SK-N-SH (cell line): ENCODE measurements around the gene FRAS1. TPM values are rescaled to one million over a fixed set of nuclear protein-coding genes. Genes with fewer than 3 reads are reported as not detected.

Experiments
- CTCF ChIA-PET: fragments of 300-600, 350-600 bp; formaldehyde crosslinking; extraction: SDS; loops from one replicate; lab custom pipeline; 2021; lab: Yijun Ruan, JAX
- POLR2A ChIA-PET: fragments of 350-600 bp; sonication (Branson Sonifier 250); formaldehyde crosslinking; extraction: SDS; loops from one replicate; lab custom pipeline; 2020; ENCODE audit warnings: antibody characterized with exemption, inconsistent platforms; lab: Yijun Ruan, JAX
- DNase-seq: peaks from one replicate; pipeline ENCODE4 v3.0.0; 2012
- H2AFZ ChIP-seq: fragments of 200-600 bp; sonication (generic); 2 replicates; pipeline ENCODE4 v1.8.1; 2016; ENCODE audit warnings: antibody characterized with exemption, mild to moderate bottlenecking, low read depth
- H3F3A ChIP-seq: fragments of 200-600 bp; sonication (generic); replicated peaks from 2 replicates; pipeline ENCODE3; 2016; ENCODE audit warnings: antibody characterized with exemption, mild to moderate bottlenecking; ENCODE audit not compliant: insufficient read depth
- H3K27ac ChIP-seq, 2 experiments: fragments of 200-500 bp in 1 of 2; fragments of 200-600 bp in 1 of 2; sonication (Bioruptor generic) in 1 of 2; sonication (generic), shearing (Covaris generic) in 1 of 2; 2 replicates each; pipeline versions ENCODE4 v1.5.1 to v1.6.1; 2014 to 2016; ENCODE audit warnings: low read depth in 2 of 2, inconsistent platforms in 1 of 2, low read length in 1 of 2, mild to moderate bottlenecking in 1 of 2, mixed read lengths in 1 of 2
- H3K27me3 ChIP-seq: fragments of 200-600 bp; sonication (generic), shearing (Covaris generic); 2 replicates; pipeline ENCODE4 v1.6.1; 2016; ENCODE audit warnings: mixed run types; ENCODE audit not compliant: insufficient read depth
- H3K36me3 ChIP-seq, 2 experiments: fragments of 200-500 bp in 1 of 2; fragments of 200-600 bp in 1 of 2; sonication (Bioruptor generic) in 1 of 2; sonication (generic) in 1 of 2; replicated peaks in 1 of 2; 2 replicates each; pipeline versions ENCODE3 to v1.5.1; 2014 to 2016; ENCODE audit warnings: low read length in 1 of 2, mild to moderate bottlenecking in 1 of 2; ENCODE audit not compliant: insufficient read depth in 2 of 2, control insufficient read depth in 1 of 2
- H3K4me1 ChIP-seq, 2 experiments: fragments of 200-500 bp in 1 of 2; fragments of 200-600 bp in 1 of 2; sonication (Bioruptor generic) in 1 of 2; sonication (generic), shearing (Covaris generic) in 1 of 2; 2 replicates each; pipeline versions ENCODE4 v1.5.1 to v1.6.1; 2014 to 2016; ENCODE audit warnings: low read depth in 1 of 2, low read length in 1 of 2, mixed run types in 1 of 2; ENCODE audit not compliant: insufficient read depth in 2 of 2, control insufficient read depth in 1 of 2
- H3K4me2 ChIP-seq: fragments of 200-600 bp; sonication (generic), shearing (Covaris generic); 2 replicates; pipeline ENCODE4 v1.6.1; 2017; ENCODE audit warnings: mixed run types
- H3K4me3 ChIP-seq, 2 experiments: fragments of 200-500 bp in 1 of 2; fragments of 200-600 bp in 1 of 2; sonication (Bioruptor generic) in 1 of 2; sonication (generic), shearing (Covaris generic) in 1 of 2; 2 replicates each; pipeline versions ENCODE4 v1.5.1 to v1.8.1; 2014 to 2016; ENCODE audit warnings: low read depth in 2 of 2, inconsistent platforms in 1 of 2, low read length in 1 of 2, mild to moderate bottlenecking in 1 of 2, mixed read lengths in 1 of 2, moderate library complexity in 1 of 2
- H3K79me2 ChIP-seq: fragments of 200-600 bp; sonication (generic); 2 replicates; pipeline ENCODE4 v1.8.1; 2017; ENCODE audit warnings: mild to moderate bottlenecking; ENCODE audit not compliant: insufficient read depth
- H3K9ac ChIP-seq: fragments of 200-600 bp; sonication (generic); 2 replicates; pipeline ENCODE4 v1.6.1; 2017; ENCODE audit warnings: mixed run types
- H3K9me2 ChIP-seq: fragments of 200-600 bp; sonication (generic); 2 replicates; pipeline ENCODE4 v1.6.1; 2017; ENCODE audit warnings: mixed run types
- H3K9me3 ChIP-seq: fragments of 200-600 bp; sonication (generic); 2 replicates; pipeline ENCODE4 v1.6.1; 2017; ENCODE audit warnings: mixed run types, mild to moderate bottlenecking, moderate library complexity
- H4K20me1 ChIP-seq: fragments of 200-600 bp; sonication (generic); 2 replicates; pipeline ENCODE4 v1.6.1; 2017; ENCODE audit warnings: mild to moderate bottlenecking, mixed run types; ENCODE audit not compliant: insufficient read depth
- CHD2 ChIP-seq: fragments of 150-350 bp; IDR thresholded peaks from 2 replicates; pipeline ENCODE4 v1.6.1; 2018; ENCODE audit warnings: low read length; ENCODE audit not compliant: partially characterized antibody
- ELF1 ChIP-seq: IDR thresholded peaks from 2 replicates; pipeline ENCODE4 v1.4.0; 2012
- EZH2phosphoT487 ChIP-seq: fragments of 200-600 bp; sonication (generic); IDR thresholded peaks from 2 replicates; pipeline ENCODE4 v1.6.1; 2017; ENCODE audit warnings: low read depth, mixed run types, mild to moderate bottlenecking, antibody characterized with exemption, moderate library complexity, borderline replicate concordance
- FOXJ3 ChIP-seq: sonication (generic); formaldehyde crosslinking; IDR thresholded peaks from 2 replicates; pipeline ENCODE4 v1.5.1; 2020; ENCODE audit warnings: mild to moderate bottlenecking, missing genetic modification reagents
- FOXM1 ChIP-seq: IDR thresholded peaks from 2 replicates; pipeline ENCODE4 v1.4.0; 2012; ENCODE audit warnings: low read depth, mild to moderate bottlenecking
- MEF2A ChIP-seq: IDR thresholded peaks from 2 replicates; pipeline ENCODE4 v1.4.0; 2012; ENCODE audit warnings: low read depth, borderline replicate concordance
- NRF1 ChIP-seq: IDR thresholded peaks from 2 replicates; pipeline ENCODE4 v1.6.1; 2012; ENCODE audit warnings: low read depth, mild to moderate bottlenecking, low read length
- POLR2AphosphoS5 ChIP-seq: IDR thresholded peaks from 2 replicates; pipeline ENCODE4 v1.6.1; 2012; ENCODE audit warnings: low read depth, low read length
- RCOR1 ChIP-seq: fragments of 150-350 bp; IDR thresholded peaks from 2 replicates; pipeline ENCODE4 v1.6.1; 2017; ENCODE audit warnings: antibody characterized with exemption, low read length
- RFX5 ChIP-seq: IDR thresholded peaks from 2 replicates; pipeline ENCODE4 v1.6.1; 2012; ENCODE audit warnings: mild to moderate bottlenecking, improper control_type of control experiment, low read length
- SMC3 ChIP-seq: IDR thresholded peaks from 2 replicates; pipeline ENCODE4 v1.6.1; 2012; ENCODE audit warnings: low read depth, low read length, improper control_type of control experiment
- TAF1 ChIP-seq: IDR thresholded peaks from 2 replicates; pipeline ENCODE4 v1.6.1; 2012; ENCODE audit warnings: low read depth, mild to moderate bottlenecking, low read length, moderate library complexity, borderline replicate concordance
- TEAD4 ChIP-seq: IDR thresholded peaks from 2 replicates; pipeline ENCODE4 v1.4.0; 2012; ENCODE audit warnings: mild to moderate bottlenecking, borderline replicate concordance; ENCODE audit not compliant: insufficient read depth
- WGBS: methylation state at CpG from one replicate; pipeline ENCODE4 v1.1.6; 2017; ENCODE audit warnings: low lambda C conversion rate; 5-methylcytosine and 5-hydroxymethylcytosine counted together
- polyA plus RNA-seq, 3 experiments: library from polyadenylated mRNA; depleted of rRNA; stranded (reverse); fragments of >200 nt; gene quantifications; 2 replicates each; pipeline ENCODE4 v1.2.3, GENCODE V29; 2012
- TF ChIP-seq, protein P1 (sequence below): fragments of 150-350 bp; IDR thresholded peaks from 2 replicates; pipeline ENCODE4 v1.6.1; 2016; ENCODE audit warnings: mild to moderate bottlenecking, low read depth, low read length
- TF ChIP-seq, protein P2 (sequence below): IDR thresholded peaks from 2 replicates; pipeline ENCODE4 v1.4.0; 2012; ENCODE audit warnings: low read depth, borderline replicate concordance
- TF ChIP-seq, protein P3 (sequence below): IDR thresholded peaks from 2 replicates; pipeline ENCODE4; 2012
- TF ChIP-seq, protein P4 (sequence below): fragments of 200-600 bp; sonication (generic); IDR thresholded peaks from 2 replicates; pipeline ENCODE4 v1.6.1; 2017; ENCODE audit warnings: antibody characterized with exemption, mild to moderate bottlenecking, moderate library complexity
- TF ChIP-seq, protein P5 (sequence below): IDR thresholded peaks from 2 replicates; pipeline ENCODE4 v1.4.0; 2012; ENCODE audit warnings: low read depth, borderline replicate concordance

FRAS1 gene
- polyA plus RNA-seq, 1 of the 3 experiments (the other 2 are of a cell fraction), result 8.3 TPM

DNA sequence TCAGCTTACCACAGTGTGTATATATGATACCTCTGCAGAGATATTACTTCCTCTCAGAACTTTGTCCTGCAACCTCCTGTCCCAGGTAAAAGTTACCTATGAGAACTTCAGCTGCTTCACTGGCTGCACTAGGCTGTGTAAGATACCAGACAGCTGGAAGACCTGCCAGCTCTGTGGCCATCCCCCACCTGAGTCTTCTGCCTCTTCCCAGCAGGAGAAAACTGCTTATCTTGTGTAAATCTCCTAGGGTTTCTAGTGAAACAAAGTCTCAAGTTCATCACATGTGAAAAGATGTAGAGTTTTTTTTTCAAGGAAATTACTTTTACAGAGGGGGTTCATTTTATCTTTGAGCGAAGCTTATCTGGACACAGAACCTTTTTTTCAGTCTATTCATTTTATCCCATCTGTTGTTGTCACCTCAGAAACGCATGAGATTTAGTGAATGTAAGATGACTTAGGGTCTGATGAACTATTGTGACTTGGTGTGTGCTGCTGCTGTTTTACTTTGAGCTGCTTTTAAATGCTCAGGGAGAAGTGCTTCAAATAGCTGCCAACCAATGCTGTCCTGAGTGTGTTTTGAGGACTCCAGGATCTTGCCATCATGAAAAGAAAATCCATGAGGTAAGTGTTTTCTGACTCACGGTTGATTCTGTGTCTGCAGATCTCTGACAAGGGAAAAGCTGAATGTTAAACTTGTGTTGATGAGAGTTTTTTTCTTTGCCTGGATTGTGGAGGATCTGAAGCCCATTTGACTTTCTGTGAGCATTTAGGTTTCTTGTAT is 187.8 kb downstream of the FRAS1 start:
- Histone ChIP-seq H3K36me3 (no peaks in the 10 kb centered on the region), H3K27me3 (no peaks in the 10 kb centered on the region), H3K4me1 (no peaks in the 10 kb centered on the region), H3K4me3 (no peak overlapping the region), H3K79me2 (no peaks in the 10 kb centered on the region), H3K9me2 (no peaks in the 10 kb centered on the region), H3K4me2 (no peak overlapping the region), H2AFZ (no peak overlapping the region), H3K9me3 (no peaks in the 10 kb centered on the region), H3K27ac (no peak overlapping the region), H3K9ac (no peak overlapping the region), H3F3A (no peaks in the 10 kb centered on the region), H4K20me1 (no peaks in the 10 kb centered on the region)
- ChIA-PET CTCF (interaction anchor here (0.9 kb wide), 1 partner anchor 285 kb away, joined by 3 read pairs; no protein-coding TSS in a partner anchor), POLR2A (no interaction called here)
- no peak for DNase-seq
- TF ChIP-seq MEF2A (no peak), SMC3 (no peak)
- WGBS, result 87% methylated on average over 3 of the region's 3 CpGs

DNA sequence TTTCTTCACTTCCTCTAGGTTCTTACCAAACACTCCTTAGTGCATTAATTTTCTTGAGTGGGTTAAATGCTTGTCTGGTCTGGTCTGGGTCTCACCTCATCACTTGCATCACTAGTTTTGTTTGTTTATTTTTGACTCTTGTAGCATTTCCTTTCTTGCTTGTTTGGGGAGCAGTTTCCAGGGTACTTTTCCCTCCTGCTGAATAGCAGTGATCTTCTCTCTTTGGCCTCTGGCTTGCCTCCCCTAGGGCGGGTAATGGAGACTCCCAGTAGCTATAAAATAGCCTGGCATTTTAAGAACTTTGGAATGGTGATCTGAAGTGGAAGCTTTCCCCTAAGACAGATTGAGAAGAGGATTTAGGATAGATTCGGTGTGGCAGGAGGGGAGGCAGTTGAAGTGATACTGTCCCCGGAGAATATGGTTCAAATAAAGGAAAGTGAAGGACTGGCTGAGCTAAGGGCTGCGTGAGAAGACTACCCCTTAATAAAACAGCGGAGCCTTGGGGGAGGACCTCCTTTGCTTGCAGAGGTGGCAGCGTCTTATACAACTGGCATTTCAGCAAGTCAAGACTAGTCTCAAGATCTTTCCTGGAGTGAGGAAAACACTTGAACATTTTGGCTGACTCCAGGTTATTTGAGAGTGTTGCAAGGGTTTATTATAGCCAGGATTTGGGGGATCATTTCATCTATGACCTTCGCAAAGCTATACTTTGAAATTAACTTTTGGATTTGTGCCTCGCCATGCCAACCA is 190.6 kb downstream of the FRAS1 start:
- Histone ChIP-seq H3K27me3 (no peaks in the 10 kb centered on the region), H3K9ac (no peak overlapping the region), H4K20me1 (no peaks in the 10 kb centered on the region), H3K4me3 (no peak overlapping the region), H3K4me1 (no peaks in the 10 kb centered on the region; a peak in 1 of 4 replicates), H3F3A (no peaks in the 10 kb centered on the region), H3K9me3 (no peaks in the 10 kb centered on the region), H3K79me2 (no peaks in the 10 kb centered on the region), H3K4me2 (no peak overlapping the region), H3K9me2 (no peaks in the 10 kb centered on the region), H3K36me3 (no peaks in the 10 kb centered on the region), H3K27ac (no peak overlapping the region; a peak in 1 of 4 replicates), H2AFZ (no peak overlapping the region)
- 95% methylated on average over 8 of the region's 8 CpGs for WGBS
- no peak for DNase-seq
- POLR2A ChIA-PET, result no interaction called here
- CTCF ChIA-PET, result interaction anchor here (1.1 kb wide), 1 partner anchor 21 kb away, joined by 3 read pairs; no protein-coding TSS in a partner anchor
- TF ChIP-seq, protein P1, sequence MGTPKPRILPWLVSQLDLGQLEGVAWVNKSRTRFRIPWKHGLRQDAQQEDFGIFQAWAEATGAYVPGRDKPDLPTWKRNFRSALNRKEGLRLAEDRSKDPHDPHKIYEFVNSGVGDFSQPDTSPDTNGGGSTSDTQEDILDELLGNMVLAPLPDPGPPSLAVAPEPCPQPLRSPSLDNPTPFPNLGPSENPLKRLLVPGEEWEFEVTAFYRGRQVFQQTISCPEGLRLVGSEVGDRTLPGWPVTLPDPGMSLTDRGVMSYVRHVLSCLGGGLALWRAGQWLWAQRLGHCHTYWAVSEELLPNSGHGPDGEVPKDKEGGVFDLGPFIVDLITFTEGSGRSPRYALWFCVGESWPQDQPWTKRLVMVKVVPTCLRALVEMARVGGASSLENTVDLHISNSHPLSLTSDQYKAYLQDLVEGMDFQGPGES, result no peak
- TF ChIP-seq EZH2phosphoT487 (no peak), RCOR1 (no peak), CHD2 (no peak), FOXM1 (no peak), FOXJ3 (no peak), NRF1 (no peak), POLR2AphosphoS5 (no peak), ELF1 (no peak), TAF1 (no peak), MEF2A (no peak), RFX5 (no peak), TEAD4 (no peak)
- TF ChIP-seq, protein P2, sequence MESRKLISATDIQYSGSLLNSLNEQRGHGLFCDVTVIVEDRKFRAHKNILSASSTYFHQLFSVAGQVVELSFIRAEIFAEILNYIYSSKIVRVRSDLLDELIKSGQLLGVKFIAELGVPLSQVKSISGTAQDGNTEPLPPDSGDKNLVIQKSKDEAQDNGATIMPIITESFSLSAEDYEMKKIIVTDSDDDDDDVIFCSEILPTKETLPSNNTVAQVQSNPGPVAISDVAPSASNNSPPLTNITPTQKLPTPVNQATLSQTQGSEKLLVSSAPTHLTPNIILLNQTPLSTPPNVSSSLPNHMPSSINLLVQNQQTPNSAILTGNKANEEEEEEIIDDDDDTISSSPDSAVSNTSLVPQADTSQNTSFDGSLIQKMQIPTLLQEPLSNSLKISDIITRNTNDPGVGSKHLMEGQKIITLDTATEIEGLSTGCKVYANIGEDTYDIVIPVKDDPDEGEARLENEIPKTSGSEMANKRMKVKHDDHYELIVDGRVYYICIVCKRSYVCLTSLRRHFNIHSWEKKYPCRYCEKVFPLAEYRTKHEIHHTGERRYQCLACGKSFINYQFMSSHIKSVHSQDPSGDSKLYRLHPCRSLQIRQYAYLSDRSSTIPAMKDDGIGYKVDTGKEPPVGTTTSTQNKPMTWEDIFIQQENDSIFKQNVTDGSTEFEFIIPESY, result no peak
- TF ChIP-seq, protein P3, sequence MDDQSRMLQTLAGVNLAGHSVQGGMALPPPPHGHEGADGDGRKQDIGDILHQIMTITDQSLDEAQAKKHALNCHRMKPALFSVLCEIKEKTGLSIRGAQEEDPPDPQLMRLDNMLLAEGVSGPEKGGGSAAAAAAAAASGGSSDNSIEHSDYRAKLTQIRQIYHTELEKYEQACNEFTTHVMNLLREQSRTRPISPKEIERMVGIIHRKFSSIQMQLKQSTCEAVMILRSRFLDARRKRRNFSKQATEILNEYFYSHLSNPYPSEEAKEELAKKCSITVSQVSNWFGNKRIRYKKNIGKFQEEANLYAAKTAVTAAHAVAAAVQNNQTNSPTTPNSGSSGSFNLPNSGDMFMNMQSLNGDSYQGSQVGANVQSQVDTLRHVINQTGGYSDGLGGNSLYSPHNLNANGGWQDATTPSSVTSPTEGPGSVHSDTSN, result no peak
- TF ChIP-seq, protein P4, sequence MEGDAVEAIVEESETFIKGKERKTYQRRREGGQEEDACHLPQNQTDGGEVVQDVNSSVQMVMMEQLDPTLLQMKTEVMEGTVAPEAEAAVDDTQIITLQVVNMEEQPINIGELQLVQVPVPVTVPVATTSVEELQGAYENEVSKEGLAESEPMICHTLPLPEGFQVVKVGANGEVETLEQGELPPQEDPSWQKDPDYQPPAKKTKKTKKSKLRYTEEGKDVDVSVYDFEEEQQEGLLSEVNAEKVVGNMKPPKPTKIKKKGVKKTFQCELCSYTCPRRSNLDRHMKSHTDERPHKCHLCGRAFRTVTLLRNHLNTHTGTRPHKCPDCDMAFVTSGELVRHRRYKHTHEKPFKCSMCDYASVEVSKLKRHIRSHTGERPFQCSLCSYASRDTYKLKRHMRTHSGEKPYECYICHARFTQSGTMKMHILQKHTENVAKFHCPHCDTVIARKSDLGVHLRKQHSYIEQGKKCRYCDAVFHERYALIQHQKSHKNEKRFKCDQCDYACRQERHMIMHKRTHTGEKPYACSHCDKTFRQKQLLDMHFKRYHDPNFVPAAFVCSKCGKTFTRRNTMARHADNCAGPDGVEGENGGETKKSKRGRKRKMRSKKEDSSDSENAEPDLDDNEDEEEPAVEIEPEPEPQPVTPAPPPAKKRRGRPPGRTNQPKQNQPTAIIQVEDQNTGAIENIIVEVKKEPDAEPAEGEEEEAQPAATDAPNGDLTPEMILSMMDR, result no peak
- TF ChIP-seq, protein P5, sequence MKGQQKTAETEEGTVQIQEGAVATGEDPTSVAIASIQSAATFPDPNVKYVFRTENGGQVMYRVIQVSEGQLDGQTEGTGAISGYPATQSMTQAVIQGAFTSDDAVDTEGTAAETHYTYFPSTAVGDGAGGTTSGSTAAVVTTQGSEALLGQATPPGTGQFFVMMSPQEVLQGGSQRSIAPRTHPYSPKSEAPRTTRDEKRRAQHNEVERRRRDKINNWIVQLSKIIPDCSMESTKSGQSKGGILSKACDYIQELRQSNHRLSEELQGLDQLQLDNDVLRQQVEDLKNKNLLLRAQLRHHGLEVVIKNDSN, result no peak
